ENCODE measurements around the gene ARL15. TPM values are rescaled to one million over a fixed set of nuclear protein-coding genes. Genes with fewer than 3 reads are reported as not detected.

ARL15 gene
- total and polyA plus RNA-seq, 9 of the 15 experiments (the other 6 are each of a cell fraction or from before 2014, with no cell fraction given) = 18.5 to 80.4 (median 57.0) TPM

- TF ChIP-seq GMEB1 (CRISPR knock-in tag; IDR thresholded peaks at IDR 0.05) (no peak), CREM (IDR thresholded peaks at IDR 0.05; ENCODE audit: low read depth) (peak; percentile 48; the same call in 1 of the 2 replicates), RB1 (IDR thresholded peaks at IDR 0.05; ENCODE audit: low read depth) (peak; percentile 91), THAP12 (CRISPR knock-in tag; IDR thresholded peaks at IDR 0.05) (peak; percentile 97), ZNF518B (CRISPR knock-in tag; IDR thresholded peaks at IDR 0.05) (no peak), HMG20A (CRISPR knock-in tag; conservative IDR thresholded peaks at IDR 0.05) (no peak), HOMEZ (CRISPR knock-in tag; IDR thresholded peaks at IDR 0.05) (no peak), HNRNPLL (IDR thresholded peaks at IDR 0.05; ENCODE audit: low read depth, low read length, poor library complexity, severe bottlenecking) (peak; percentile 56), NFRKB (IDR thresholded peaks at IDR 0.05; ENCODE audit: low read depth) (0 out of 2 replicates have a peak, but pooled peaks have one; percentile 45), HSF4 (CRISPR knock-in tag; IDR thresholded peaks at IDR 0.05; ENCODE audit: borderline replicate concordance) (no peak), GTF2B (IDR thresholded peaks at IDR 0.05; ENCODE audit: extremely low read depth, insufficient read length) (peak; percentile 93), TRIM25 (IDR thresholded peaks at IDR 0.05; ENCODE audit: borderline replicate concordance) (no peak)
Measured at GRCh38 chr5:54310433-54311175, at the start of gene ARL15 (continued).

Data from K562 (cell line).